GM19397 (cell line): ENCODE results near the gene PPP1R9A.

Experiments used
- ATAC-seq: cut with Tn5 transposase; IDR thresholded peaks from one replicate; pipeline ENCODE4 v1.9.1; 2021; ENCODE audit warnings: mild to moderate bottlenecking, moderate library complexity; ENCODE audit not compliant: unreplicated experiment

PPP1R9A gene

GRCh38 chr7:95246831-95247370 is 339.5 kb downstream of the PPP1R9A start:
- no peak for ATAC-seq

DNA sequence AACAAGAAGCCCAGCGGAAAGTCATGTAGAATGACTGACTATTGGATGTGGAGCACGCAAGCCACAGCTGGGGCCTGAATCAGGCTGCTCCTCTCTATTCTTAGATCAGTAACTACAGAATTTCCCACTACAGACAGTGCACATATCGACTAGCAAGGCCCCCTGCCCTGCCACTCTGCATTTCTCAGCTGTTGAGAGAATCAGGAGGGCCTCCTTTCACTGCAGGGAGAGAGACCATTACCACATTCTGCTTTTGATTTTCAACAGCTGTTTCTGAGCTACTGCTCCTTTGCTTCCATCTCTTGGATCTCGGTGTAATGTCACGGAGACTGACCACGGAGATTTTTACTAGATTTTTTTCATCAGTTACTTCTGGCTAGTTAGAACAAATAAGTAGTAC is 343.2 kb downstream of the PPP1R9A start:
- ATAC-seq = no peak

DNA sequence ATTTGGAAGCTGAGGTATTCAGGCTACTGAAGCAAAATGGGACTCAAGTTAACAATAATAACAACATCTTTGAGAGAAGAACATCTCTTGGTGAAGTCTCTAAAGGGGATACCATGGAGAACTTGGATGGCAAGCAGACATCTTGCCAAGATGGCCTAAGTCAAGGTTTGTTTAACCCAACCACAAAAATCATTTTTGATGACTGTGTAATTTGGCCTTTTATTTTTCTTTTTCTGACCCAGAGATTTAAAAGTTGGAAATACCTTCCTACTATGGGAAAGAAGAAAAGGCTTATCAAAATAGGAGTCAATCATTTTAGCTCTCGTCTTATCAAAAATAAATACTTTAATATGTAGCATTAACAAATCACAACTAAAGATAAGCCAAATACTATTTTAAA is 344.6 kb downstream of the PPP1R9A start:
- ATAC-seq = no peak

GRCh38 chr7:95253986-95254385 is 346.6 kb downstream of the PPP1R9A start:
- no peak for ATAC-seq

- ATAC-seq = no peak
These were observed 348.3 kb downstream of the PPP1R9A start for GRCh38 chr7:95255691-95256090.

DNA sequence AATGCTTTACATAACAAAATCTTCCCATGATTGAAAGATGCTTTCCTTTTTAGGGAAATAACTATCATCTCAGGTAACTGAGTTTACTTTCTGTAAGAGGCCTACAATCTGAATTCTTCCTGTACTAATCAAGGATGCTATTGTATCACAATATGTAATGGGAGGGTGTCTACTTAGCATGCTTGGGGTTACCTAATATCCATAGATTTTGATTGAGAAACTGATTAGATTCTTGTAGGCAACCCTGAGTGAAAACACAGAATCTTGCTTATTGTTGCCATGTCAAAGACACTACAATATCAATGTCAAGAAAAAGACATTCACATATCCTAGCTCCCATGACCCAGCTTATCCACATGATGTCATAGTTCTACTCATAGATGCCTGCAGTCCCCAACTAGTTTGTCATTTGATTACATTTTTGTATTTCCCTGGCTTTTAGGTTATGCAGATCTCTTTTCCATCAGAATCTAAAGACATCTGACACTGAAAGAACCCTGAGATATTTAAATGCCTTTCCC is 354.6 kb downstream of the PPP1R9A start:
- no peak for ATAC-seq

DNA sequence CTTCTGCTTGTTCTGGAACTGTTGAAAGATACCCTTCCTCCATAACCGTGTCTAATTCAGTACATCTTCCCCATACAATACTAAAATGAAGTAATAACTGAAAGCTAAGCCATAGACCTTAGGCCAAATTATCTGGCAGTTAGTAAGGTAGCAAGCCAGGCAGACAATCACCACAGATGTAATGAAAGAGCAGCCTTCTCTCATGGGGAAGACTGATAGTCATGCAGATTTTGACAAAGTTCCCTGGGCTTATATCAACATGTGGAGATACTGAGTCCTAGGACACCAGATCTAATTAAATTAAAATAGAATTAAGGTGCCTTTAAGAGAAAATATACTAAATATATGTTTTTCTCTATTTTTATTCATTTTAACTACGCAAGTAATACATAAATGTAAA is 355.5 kb downstream of the PPP1R9A start:
- ATAC-seq = no peak

DNA sequence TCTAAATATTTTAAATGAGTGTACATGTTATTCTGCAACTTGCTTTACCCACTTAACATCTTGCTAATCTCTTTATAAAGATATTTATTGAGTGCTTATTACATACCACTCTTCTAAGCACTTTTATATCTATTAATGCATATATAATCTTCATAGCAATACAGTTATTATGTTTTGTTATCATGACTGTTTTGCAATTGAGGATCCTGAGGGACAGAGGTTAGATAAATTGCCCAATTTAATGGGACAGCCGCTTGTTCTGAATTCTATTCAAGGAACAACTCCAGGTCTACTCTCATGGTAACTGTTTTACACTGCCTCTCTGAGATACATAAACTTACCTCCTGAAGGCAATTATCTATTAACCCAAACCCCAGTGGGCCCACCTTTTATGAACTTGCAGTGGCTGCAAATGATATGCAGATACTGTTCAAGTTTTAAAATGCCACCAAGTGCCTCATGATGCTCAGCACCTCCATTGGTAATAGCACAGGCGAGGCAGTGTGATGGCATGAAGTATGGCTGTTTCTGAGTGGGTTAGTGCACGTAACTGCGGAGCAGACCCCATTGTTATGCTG is 356.5 kb downstream of the PPP1R9A start:
- no peak for ATAC-seq

- ATAC-seq = no peak
These were observed 357.0 kb downstream of the PPP1R9A start for GRCh38 chr7:95264363-95264891.

- no peak for ATAC-seq
These were observed 358.2 kb downstream of the PPP1R9A start for GRCh38 chr7:95265634-95266033.

- ATAC-seq = no peak
These were observed 360.4 kb downstream of the PPP1R9A start for GRCh38 chr7:95267754-95268153.

DNA sequence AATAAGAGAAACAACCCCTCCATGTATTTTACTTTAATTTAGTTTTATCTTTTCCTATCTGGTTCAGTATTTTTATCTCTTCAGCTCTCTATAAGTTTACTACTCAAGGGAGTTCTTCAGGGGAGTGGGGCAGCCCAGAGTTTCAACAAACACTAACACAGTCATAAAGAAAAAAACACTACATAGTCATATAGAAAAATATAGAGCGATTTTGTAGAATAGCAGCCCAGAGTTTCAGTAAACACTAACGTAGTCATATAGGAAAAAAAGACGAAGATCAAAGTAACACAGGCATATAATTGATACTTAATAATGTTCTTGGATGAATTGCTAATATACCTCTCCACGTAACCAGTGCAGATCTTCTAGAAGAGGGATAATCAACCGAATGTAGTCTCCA is 362.2 kb downstream of the PPP1R9A start:
- no peak for ATAC-seq

- no peak for ATAC-seq
These were observed 368.7 kb downstream of the PPP1R9A start for GRCh38 chr7:95276114-95276513.

DNA sequence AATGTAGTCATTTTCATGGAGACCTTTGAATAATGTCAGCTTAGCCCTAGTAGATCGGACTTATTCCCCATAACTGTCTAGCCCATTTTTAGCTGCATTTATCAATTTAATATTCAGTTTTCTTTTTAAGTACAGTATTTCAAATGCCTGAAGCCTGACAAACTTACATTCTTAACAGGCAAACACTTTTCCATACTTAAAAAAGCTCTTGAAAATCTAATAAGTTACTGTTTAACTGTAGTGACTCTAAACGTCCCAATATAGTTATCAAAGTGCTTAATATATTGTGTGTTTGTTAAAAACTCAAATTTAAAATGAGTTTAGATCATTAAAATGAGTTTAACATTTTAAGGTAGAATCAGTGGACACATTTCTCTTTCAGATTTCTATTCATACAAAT is 372.0 kb downstream of the PPP1R9A start:
- no peak for ATAC-seq

- no peak for ATAC-seq
These were observed 378.7 kb downstream of the PPP1R9A start for GRCh38 chr7:95286096-95286495.

GRCh38 chr7:95290166-95290830 is 382.9 kb downstream of the PPP1R9A start:
- no peak for ATAC-seq

- no peak for ATAC-seq
These were observed 388.0 kb downstream of the PPP1R9A start for GRCh38 chr7:95295397-95295796.

GRCh38 chr7:95296456-95296855 is 389.1 kb downstream of the PPP1R9A start:
- ATAC-seq = no peak

- ATAC-seq = no peak
These were observed 389.6 kb downstream of the PPP1R9A start for GRCh38 chr7:95297041-95297440.

DNA sequence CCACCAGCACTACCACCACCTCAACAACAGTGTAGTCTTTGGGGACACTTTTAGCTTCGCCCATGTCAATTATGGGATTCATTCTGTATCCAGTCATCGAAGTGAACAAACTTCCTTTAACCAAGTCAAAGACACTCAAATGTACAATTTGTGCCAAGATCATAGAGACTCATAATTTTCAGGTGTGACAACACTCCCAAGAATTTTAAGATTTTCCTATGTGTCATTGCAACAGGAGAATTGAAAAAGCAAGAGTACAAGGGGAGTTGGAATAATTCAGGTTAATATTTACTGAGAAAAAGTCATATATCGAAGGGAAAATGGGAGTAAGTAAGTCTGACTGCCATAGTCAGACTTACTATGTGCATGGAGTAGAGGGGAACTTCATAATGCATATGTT is 390.7 kb downstream of the PPP1R9A start:
- no peak for ATAC-seq

DNA sequence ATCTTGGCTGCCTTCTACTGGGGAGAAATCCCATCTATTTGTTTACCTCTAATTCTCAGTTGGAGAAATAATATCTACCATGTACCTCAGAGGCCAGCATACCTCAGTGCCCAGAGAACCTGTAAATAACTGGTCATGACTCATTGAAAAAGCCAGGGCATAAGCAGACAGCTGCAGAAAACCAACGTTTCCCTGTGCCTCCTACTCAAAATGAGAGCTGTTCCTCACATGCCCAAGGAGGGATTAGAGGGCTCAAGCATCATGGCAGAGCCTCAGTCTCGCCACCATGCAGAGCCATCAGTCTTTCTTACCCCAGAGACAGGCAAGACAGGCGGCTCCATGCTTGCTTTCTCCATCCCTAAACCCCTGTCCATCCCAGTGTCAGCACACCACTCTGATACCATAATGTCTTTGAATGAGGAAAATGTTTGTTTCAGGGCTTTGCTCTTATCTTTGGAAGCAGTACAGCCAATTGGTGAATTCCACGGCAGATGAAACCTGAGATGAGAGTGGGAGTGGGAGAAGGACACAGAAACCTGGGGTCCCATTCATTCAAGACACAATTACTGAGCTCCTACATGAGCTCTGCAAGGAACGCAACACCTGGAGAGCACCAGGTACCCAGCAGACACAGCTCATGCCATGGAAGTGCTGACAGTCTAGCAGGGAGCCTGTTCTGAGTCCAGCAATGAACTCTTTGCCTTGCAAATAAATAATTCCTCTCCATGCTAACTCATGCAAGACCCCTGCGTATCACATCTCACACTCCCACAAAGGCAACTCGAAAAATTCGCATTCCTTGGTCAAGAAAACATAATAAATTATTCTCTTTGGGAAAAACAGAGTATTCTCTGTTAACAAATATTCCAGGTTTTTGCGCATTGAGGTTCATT is 395.9 kb downstream of the PPP1R9A start:
- no peak for ATAC-seq
